Keratinocyte (primary cell): ENCODE data around the gene HYDIN. TPM values are rescaled to one million over a fixed set of nuclear protein-coding genes. Genes with fewer than 3 reads are reported as not detected.
"Not testable (repeated sequence)": the region's sequence is repeated elsewhere in the genome, so short reads cannot be mapped to it uniquely, and the experiment has no call there.

Source experiments
- DNase-seq: peaks from one replicate; pipeline ENCODE4 v3.0.0-alpha.2; 2011; ENCODE audit warnings: low read depth, missing footprints, low spot score
- FAIRE-seq: peaks from 2 replicates; lab custom pipeline; 2011; peaks lifted over from hg19 to GRCh38; lab: Jason Lieb, UNC
- H2AFZ ChIP-seq: 2 replicates; pipeline ENCODE4 v1.6.0; 2012; ENCODE audit warnings: low read length, control low read depth, inconsistent platforms; ENCODE audit not compliant: control insufficient read depth
- H3K27ac ChIP-seq: 2 replicates; pipeline ENCODE4 v1.5.1; 2011; ENCODE audit warnings: low read length; ENCODE audit not compliant: control insufficient read depth, insufficient read depth
- H3K27me3 ChIP-seq: 3 replicates; pipeline ENCODE4 v1.6.0; 2011; ENCODE audit warnings: low read length; ENCODE audit not compliant: control insufficient read depth, insufficient read depth; ENCODE audit errors: extremely low read depth
- H3K36me3 ChIP-seq, 2 experiments: 2 replicates in 1 of 2; 3 replicates in 1 of 2; pipeline ENCODE4 v1.5.1; 2011; ENCODE audit warnings: low read length in 2 of 2, mild to moderate bottlenecking in 1 of 2; ENCODE audit not compliant: control insufficient read depth in 2 of 2, insufficient read depth in 2 of 2; ENCODE audit errors: extremely low read depth in 1 of 2
- H3K4me1 ChIP-seq: 3 replicates; pipeline ENCODE4 v1.5.1; 2011; ENCODE audit warnings: low read length; ENCODE audit not compliant: control insufficient read depth, insufficient read depth; ENCODE audit errors: extremely low read depth
- H3K4me2 ChIP-seq: 3 replicates; pipeline ENCODE4 v1.6.0; 2011; ENCODE audit warnings: low read depth, low read length; ENCODE audit not compliant: control insufficient read depth, insufficient read depth; ENCODE audit errors: extremely low read depth
- H3K4me3 ChIP-seq, 3 experiments: fragments of 200-600 bp in 1 of 3; sonication (generic) in 1 of 3; 2 replicates in 2 of 3; 3 replicates in 1 of 3; pipeline ENCODE4 v1.5.1; 2011 to 2016; ENCODE audit warnings: low read length in 3 of 3, mild to moderate bottlenecking in 3 of 3, control low read depth in 2 of 3, inconsistent platforms in 1 of 3, low read depth in 1 of 3, mixed read lengths in 1 of 3, mixed run types in 1 of 3, moderate library complexity in 1 of 3; ENCODE audit not compliant: control insufficient read depth in 2 of 3, insufficient read depth in 2 of 3; ENCODE audit errors: extremely low read depth in 1 of 3
- H3K79me2 ChIP-seq: 2 replicates; pipeline ENCODE4 v1.6.0; 2012; ENCODE audit warnings: low read length; ENCODE audit not compliant: control insufficient read depth, insufficient read depth
- H3K9ac ChIP-seq: 3 replicates; pipeline ENCODE4 v1.6.0; 2011; ENCODE audit warnings: low read length; ENCODE audit not compliant: control insufficient read depth, insufficient read depth; ENCODE audit errors: extremely low read depth
- H3K9me1 ChIP-seq: 3 replicates; pipeline ENCODE4 v1.6.0; 2011; ENCODE audit warnings: low read length; ENCODE audit not compliant: control insufficient read depth, insufficient read depth; ENCODE audit errors: extremely low read depth
- H3K9me3 ChIP-seq: 2 replicates; pipeline ENCODE4 v1.5.1; 2012; ENCODE audit warnings: low read depth, low read length; ENCODE audit not compliant: control insufficient read depth
- H4K20me1 ChIP-seq: 3 replicates; pipeline ENCODE4 v1.6.0; 2011; ENCODE audit warnings: low read length; ENCODE audit not compliant: control insufficient read depth, insufficient read depth; ENCODE audit errors: extremely low read depth
- dilution Hi-C: fragments of 300-500 bp; cut with MboI; formaldehyde crosslinking; loops from one replicate; pipeline ENCODE4 v1.7.0; 2020; ENCODE audit warnings: low sequenced_read_pairs; ENCODE audit not compliant: extremely low pct_ligation_motif_present
- polyA plus RNA-seq, 5 experiments: library from polyadenylated mRNA; depleted of rRNA in 3 of 5; stranded (reverse) in 3 of 5; stranded (forward) in 1 of 5; unstranded in 1 of 5; fragments of >200 nt; gene quantifications; 1 replicate in 1 of 5; 2 replicates in 3 of 5; 3 replicates in 1 of 5; pipeline versions ENCODE4 v1.2.1 to v1.2.3, GENCODE V29; 2011 to 2012; ENCODE audit warnings: missing spikeins in 2 of 5, low read depth in 1 of 5, low replicate concordance in 1 of 5

HYDIN gene
- polyA plus RNA-seq, 1 donor (not counting 4 experiments of a cell fraction or from before 2014, with no cell fraction given), result 0.49 TPM

DNA sequence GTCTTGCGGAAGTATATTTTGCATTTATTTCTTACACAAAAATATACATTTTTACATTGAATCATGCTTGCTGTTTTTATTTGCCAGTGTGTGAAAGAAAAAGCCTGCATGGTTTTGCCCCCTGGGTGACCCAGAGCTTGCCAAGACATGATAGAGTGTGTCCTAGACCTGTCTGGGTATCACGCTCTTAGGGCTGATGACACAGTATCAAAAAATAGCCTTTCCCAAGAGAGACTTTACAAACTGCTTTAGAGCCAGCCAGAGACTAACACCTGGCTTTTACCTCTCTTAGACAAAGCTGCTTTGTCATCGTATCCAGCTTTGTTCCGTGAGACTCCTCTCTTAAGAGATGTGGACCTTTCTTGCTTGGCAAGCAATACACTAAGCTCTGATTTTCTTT, 160.7 kb downstream of the HYDIN start:
- H3K4me1 ChIP-seq, H2AFZ ChIP-seq, H3K9me3 ChIP-seq, FAIRE-seq, H3K79me2 ChIP-seq, dilution Hi-C loops, H3K9ac ChIP-seq, H3K4me3 ChIP-seq, H3K36me3 ChIP-seq, DNase-seq, H4K20me1 ChIP-seq, H3K4me2 ChIP-seq, H3K9me1 ChIP-seq, H3K27ac ChIP-seq, H3K27me3 ChIP-seq: not testable (repeated sequence)

DNA sequence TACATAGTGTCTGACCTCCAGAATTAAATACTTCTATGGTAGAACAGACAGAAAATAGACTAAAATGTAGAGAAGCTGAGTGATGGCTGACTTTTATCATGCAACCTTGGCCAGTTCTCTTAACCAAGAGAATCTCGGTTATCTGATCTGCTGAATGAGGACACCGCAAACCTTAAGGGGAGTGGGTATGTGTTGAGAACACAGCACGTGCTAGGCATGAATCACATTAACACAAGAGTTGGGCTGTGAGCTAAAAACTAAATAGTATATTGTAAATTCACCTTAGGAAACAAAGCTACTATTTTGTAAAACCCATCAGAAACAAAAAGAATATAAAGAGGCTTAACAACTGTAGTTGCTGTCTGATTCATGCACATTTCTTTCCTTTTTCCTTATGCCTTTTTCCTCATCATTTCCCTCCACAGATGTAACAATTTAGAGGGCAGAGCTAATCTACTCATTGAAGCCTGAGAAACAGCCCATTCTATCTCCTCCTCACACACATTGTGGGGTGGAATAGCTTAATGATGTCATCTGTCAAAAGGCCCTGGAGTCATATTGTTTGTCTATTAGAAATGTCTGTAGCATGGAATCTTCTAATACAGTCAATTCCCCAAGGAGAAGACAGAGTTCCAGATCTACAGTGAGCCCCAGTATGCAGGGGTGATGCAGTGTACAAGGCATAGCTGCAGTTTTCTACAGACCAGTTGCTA, 176.5 kb downstream of the HYDIN start:
- H3K9ac ChIP-seq, H3K4me3 ChIP-seq, H3K4me1 ChIP-seq, H2AFZ ChIP-seq, H3K79me2 ChIP-seq, H3K9me1 ChIP-seq, H3K36me3 ChIP-seq, H3K27ac ChIP-seq, dilution Hi-C loops, H4K20me1 ChIP-seq, FAIRE-seq, H3K9me3 ChIP-seq, H3K27me3 ChIP-seq, DNase-seq, H3K4me2 ChIP-seq: not testable (repeated sequence)

DNA sequence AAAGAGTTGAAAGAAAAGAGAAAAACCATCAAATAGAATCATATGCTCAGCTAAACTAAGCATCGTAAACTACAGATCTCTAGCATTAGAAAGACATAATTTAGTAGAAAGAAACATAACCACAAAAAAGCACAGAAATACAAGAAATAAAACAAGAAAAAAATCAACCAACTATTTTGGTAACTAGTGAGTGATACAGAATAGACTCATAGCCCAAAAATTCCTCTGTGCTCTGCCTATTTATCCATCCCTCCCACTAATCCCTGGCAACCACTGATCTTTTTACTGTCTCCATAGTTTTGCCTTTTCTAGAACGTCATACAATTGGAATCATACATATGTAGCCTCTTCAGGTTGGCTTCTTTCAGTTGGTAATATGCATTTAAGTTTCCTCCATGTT, 180.2 kb downstream of the HYDIN start:
- H4K20me1 ChIP-seq, DNase-seq, H3K4me2 ChIP-seq, H3K9me1 ChIP-seq, H2AFZ ChIP-seq, H3K9ac ChIP-seq, H3K9me3 ChIP-seq, H3K4me1 ChIP-seq, H3K27me3 ChIP-seq, H3K27ac ChIP-seq, H3K4me3 ChIP-seq, dilution Hi-C loops, FAIRE-seq, H3K79me2 ChIP-seq, H3K36me3 ChIP-seq: not testable (repeated sequence)

DNA sequence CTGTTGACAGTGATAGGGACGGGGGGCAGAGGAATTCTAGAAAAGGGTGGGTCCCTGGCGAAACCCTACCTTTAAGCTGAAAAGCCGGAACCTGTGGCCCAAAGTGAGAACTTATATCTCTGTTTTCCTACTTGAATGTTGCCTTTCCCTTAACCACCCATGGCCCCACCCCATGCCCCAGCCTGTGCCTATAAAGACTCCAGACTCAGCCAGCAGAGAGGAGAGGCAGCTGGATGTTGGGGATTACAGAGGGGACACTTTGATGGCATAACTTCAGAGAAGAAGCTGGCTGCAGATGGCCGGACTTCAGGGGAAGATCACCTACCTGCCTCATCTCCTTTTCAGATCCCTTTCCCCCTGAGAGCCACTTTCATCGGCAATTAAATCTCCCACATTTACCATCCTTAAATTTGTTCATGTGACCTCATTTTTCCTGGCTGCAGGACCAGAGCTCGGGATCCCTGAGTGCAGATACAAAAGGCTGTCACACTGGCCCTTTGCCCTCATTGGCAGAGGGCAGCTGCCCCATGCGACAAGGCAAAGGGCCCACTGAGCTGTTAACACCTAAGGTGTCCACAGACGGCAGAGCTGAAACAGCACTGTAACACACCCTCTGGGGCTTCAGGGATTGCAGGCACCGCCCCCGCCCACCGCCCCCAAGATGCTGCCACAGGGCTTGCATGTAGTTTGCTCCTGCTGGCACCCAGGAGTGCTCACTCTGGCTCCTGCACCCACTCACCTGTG, 191.0 kb downstream of the HYDIN start:
- dilution Hi-C loops, H3K9me1 ChIP-seq, H3K36me3 ChIP-seq: not testable (repeated sequence)

DNA sequence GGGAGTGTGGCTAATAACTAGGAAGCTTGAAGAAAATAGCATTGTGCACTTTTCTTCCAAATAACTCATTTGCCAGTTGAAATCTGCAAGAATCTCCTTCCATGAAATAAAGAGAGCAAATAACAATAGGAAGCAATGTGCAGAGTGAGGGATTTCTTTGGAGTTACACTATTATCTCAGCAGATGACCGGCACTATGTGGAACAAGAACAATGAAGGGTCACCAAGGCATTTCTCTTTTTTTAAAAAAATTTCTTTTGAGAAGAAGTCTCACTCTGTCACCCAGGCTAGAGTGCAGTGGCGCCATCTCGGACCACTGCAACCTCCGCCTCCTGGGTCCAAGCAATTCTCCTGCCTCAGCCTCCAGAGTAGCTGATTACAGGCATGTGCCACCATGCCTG, 192.1 kb downstream of the HYDIN start:
- dilution Hi-C loops, H3K4me1 ChIP-seq, H3K9me1 ChIP-seq, H4K20me1 ChIP-seq, H3K4me2 ChIP-seq, H3K27ac ChIP-seq, H2AFZ ChIP-seq, H3K9ac ChIP-seq, H3K4me3 ChIP-seq, DNase-seq, H3K79me2 ChIP-seq, H3K9me3 ChIP-seq, FAIRE-seq, H3K27me3 ChIP-seq, H3K36me3 ChIP-seq: not testable (repeated sequence)

More for the DNA sequence above, 191.0 kb downstream of the HYDIN start:
- not testable (repeated sequence) for FAIRE-seq, H3K27ac ChIP-seq, H3K4me1 ChIP-seq, H3K4me2 ChIP-seq, H3K4me3 ChIP-seq, H3K79me2 ChIP-seq, DNase-seq, H3K9me3 ChIP-seq, H3K9ac ChIP-seq, H4K20me1 ChIP-seq, H3K27me3 ChIP-seq, H2AFZ ChIP-seq
